ENCODE data around the gene TPRG1L.

TPRG1L gene

GRCh38 chr1:3638676-3639075 is 13.9 kb downstream of the TPRG1L start:
- Histone ChIP-seq H3K4me1 (ENCODE audit: control extremely low read depth in 1 of 4, control insufficient read depth in 4 of 4, insufficient read depth in 4 of 4, low read length in 3 of 4) (no peaks in the 10 kb centered on the region), H3K4me3 (ENCODE audit: control insufficient read depth in 1 of 7, extremely low read depth in 1 of 7, insufficient read depth in 4 of 7, low read depth in 2 of 7, low read length in 6 of 7) (no peak overlapping the region), H3K27ac (ENCODE audit: insufficient read depth in 1 of 2, low read depth in 1 of 2, low read length in 2 of 2, poor library complexity in 1 of 2, severe bottlenecking in 2 of 2) (no peak overlapping the region), H3K36me3 (ENCODE audit: control insufficient read depth in 4 of 4, insufficient read depth in 4 of 4, low read length in 3 of 4) (peaks cover 12 to 72% (median 43%) of the 10 kb centered on the region in 4 experiments), H3K27me3 (replicated peaks in 2 of 5; ENCODE audit: control insufficient read depth in 4 of 5, insufficient read depth in 5 of 5, low read length in 4 of 5) (no peaks in the 10 kb centered on the region), H3K9me3 (ENCODE audit: control extremely low read depth in 1 of 5, control insufficient read depth in 4 of 5, insufficient read depth in 2 of 5, low read depth in 1 of 5, low read length in 4 of 5) (no peaks in the 10 kb centered on the region)
- POLR2A ChIA-PET, result no interaction called here
- DNase-seq, result no peak
- CTCF ChIA-PET, result interaction anchor here (1.1 kb wide), 1 partner anchor 9 kb away, joined by 3 read pairs; no protein-coding TSS in a partner anchor
- WGBS (ENCODE audit: insufficient coverage), result 96% methylated on average over 14 of the region's 15 CpGs

GRCh38 chr1:3639397-3639911 is 14.6 kb downstream of the TPRG1L start:
- 96% methylated on average over 21 of the region's 23 CpGs for WGBS (ENCODE audit: insufficient coverage)
- CTCF ChIA-PET, result no interaction called here
- H3K36me3 ChIP-seq (ENCODE audit: control insufficient read depth in 4 of 4, insufficient read depth in 4 of 4, low read length in 3 of 4), result peaks cover 9 to 66% (median 38%) of the 10 kb centered on the region in 4 experiments

GRCh38 chr1:3640121-3640837 is 15.5 kb downstream of the TPRG1L start:
- ChIA-PET CTCF (no interaction called here), POLR2A (no interaction called here)

More at GRCh38 chr1:3639397-3639911, 14.6 kb downstream of the TPRG1L start:
- no peak overlapping the region for H3K4me3 ChIP-seq (ENCODE audit: control insufficient read depth in 1 of 7, extremely low read depth in 1 of 7, insufficient read depth in 4 of 7, low read depth in 2 of 7, low read length in 6 of 7)
- H3K9me3 ChIP-seq (ENCODE audit: control extremely low read depth in 1 of 5, control insufficient read depth in 4 of 5, insufficient read depth in 2 of 5, low read depth in 1 of 5, low read length in 4 of 5), result no peaks in the 10 kb centered on the region
- H3K4me1 ChIP-seq (ENCODE audit: control extremely low read depth in 1 of 4, control insufficient read depth in 4 of 4, insufficient read depth in 4 of 4, low read length in 3 of 4), result no peaks in the 10 kb centered on the region
- H3K27ac ChIP-seq (ENCODE audit: insufficient read depth in 1 of 2, low read depth in 1 of 2, low read length in 2 of 2, poor library complexity in 1 of 2, severe bottlenecking in 2 of 2), result no peak overlapping the region
- POLR2A ChIA-PET, result no interaction called here
- no peaks in the 10 kb centered on the region for H3K27me3 ChIP-seq (replicated peaks in 2 of 5; ENCODE audit: control insufficient read depth in 4 of 5, insufficient read depth in 5 of 5, low read length in 4 of 5)
- no peak for DNase-seq

GRCh38 chr1:3641046-3641760 is 16.4 kb downstream of the TPRG1L start:
- no peak for DNase-seq
- H3K27me3 ChIP-seq (replicated peaks in 2 of 5; ENCODE audit: control insufficient read depth in 4 of 5, insufficient read depth in 5 of 5, low read length in 4 of 5), result no peaks in the 10 kb centered on the region
- CTCF ChIA-PET, result interaction anchor here (1.2 kb wide), 1 partner anchor 28 kb away, joined by 3 read pairs; no protein-coding TSS in a partner anchor
- H3K9me3 ChIP-seq (ENCODE audit: control extremely low read depth in 1 of 5, control insufficient read depth in 4 of 5, insufficient read depth in 2 of 5, low read depth in 1 of 5, low read length in 4 of 5), result no peaks in the 10 kb centered on the region
- POLR2A ChIA-PET, result no interaction called here
- 97% methylated on average over 21 of the region's 26 CpGs for WGBS (ENCODE audit: insufficient coverage)
- peaks cover 9 to 64% (median 45%) of the 10 kb centered on the region in 4 experiments for H3K36me3 ChIP-seq (ENCODE audit: control insufficient read depth in 4 of 4, insufficient read depth in 4 of 4, low read length in 3 of 4)
- no peak overlapping the region for H3K27ac ChIP-seq (ENCODE audit: insufficient read depth in 1 of 2, low read depth in 1 of 2, low read length in 2 of 2, poor library complexity in 1 of 2, severe bottlenecking in 2 of 2)
- H3K4me1 ChIP-seq (ENCODE audit: control extremely low read depth in 1 of 4, control insufficient read depth in 4 of 4, insufficient read depth in 4 of 4, low read length in 3 of 4), result no peaks in the 10 kb centered on the region
- H3K4me3 ChIP-seq (ENCODE audit: control insufficient read depth in 1 of 7, extremely low read depth in 1 of 7, insufficient read depth in 4 of 7, low read depth in 2 of 7, low read length in 6 of 7), result no peak overlapping the region

More at GRCh38 chr1:3640121-3640837, 15.5 kb downstream of the TPRG1L start:
- H3K4me1 ChIP-seq (ENCODE audit: control extremely low read depth in 1 of 4, control insufficient read depth in 4 of 4, insufficient read depth in 4 of 4, low read length in 3 of 4), result no peaks in the 10 kb centered on the region
- DNase-seq, result no peak
- H3K9me3 ChIP-seq (ENCODE audit: control extremely low read depth in 1 of 5, control insufficient read depth in 4 of 5, insufficient read depth in 2 of 5, low read depth in 1 of 5, low read length in 4 of 5), result no peaks in the 10 kb centered on the region
- no peak overlapping the region for H3K27ac ChIP-seq (ENCODE audit: insufficient read depth in 1 of 2, low read depth in 1 of 2, low read length in 2 of 2, poor library complexity in 1 of 2, severe bottlenecking in 2 of 2)
- no peaks in the 10 kb centered on the region for H3K27me3 ChIP-seq (replicated peaks in 2 of 5; ENCODE audit: control insufficient read depth in 4 of 5, insufficient read depth in 5 of 5, low read length in 4 of 5)
- WGBS (ENCODE audit: insufficient coverage), result 94% methylated on average over 30 of the region's 36 CpGs
- H3K4me3 ChIP-seq (ENCODE audit: control insufficient read depth in 1 of 7, extremely low read depth in 1 of 7, insufficient read depth in 4 of 7, low read depth in 2 of 7, low read length in 6 of 7), result no peak overlapping the region
- H3K36me3 ChIP-seq (ENCODE audit: control insufficient read depth in 4 of 4, insufficient read depth in 4 of 4, low read length in 3 of 4), result peaks cover 9 to 66% (median 40%) of the 10 kb centered on the region in 4 experiments

GRCh38 chr1:3641816-3642215 is 17.0 kb downstream of the TPRG1L start:
- no peaks in the 10 kb centered on the region for H3K27me3 ChIP-seq (replicated peaks in 2 of 5; ENCODE audit: control insufficient read depth in 4 of 5, insufficient read depth in 5 of 5, low read length in 4 of 5)
- H3K9me3 ChIP-seq (ENCODE audit: control extremely low read depth in 1 of 5, control insufficient read depth in 4 of 5, insufficient read depth in 2 of 5, low read depth in 1 of 5, low read length in 4 of 5), result no peaks in the 10 kb centered on the region
- POLR2A ChIA-PET, result no interaction called here
- H3K4me1 ChIP-seq (ENCODE audit: control extremely low read depth in 1 of 4, control insufficient read depth in 4 of 4, insufficient read depth in 4 of 4, low read length in 3 of 4), result no peaks in the 10 kb centered on the region
- 100% methylated on average over 2 of the region's 11 CpGs for WGBS (ENCODE audit: insufficient coverage)
- H3K4me3 ChIP-seq (ENCODE audit: control insufficient read depth in 1 of 7, extremely low read depth in 1 of 7, insufficient read depth in 4 of 7, low read depth in 2 of 7, low read length in 6 of 7), result no peak overlapping the region
- DNase-seq, result no peak
- no peak overlapping the region for H3K27ac ChIP-seq (ENCODE audit: insufficient read depth in 1 of 2, low read depth in 1 of 2, low read length in 2 of 2, poor library complexity in 1 of 2, severe bottlenecking in 2 of 2)
- H3K36me3 ChIP-seq (ENCODE audit: control insufficient read depth in 4 of 4, insufficient read depth in 4 of 4, low read length in 3 of 4), result peaks cover 7 to 64% (median 46%) of the 10 kb centered on the region in 4 experiments
- CTCF ChIA-PET, result interaction anchor here (1.2 kb wide), 1 partner anchor 27 kb away, joined by 3 read pairs; no protein-coding TSS in a partner anchor

- CTCF ChIA-PET, result no interaction called here
- peaks cover 7 to 57% (median 45%) of the 10 kb centered on the region in 4 experiments for H3K36me3 ChIP-seq (ENCODE audit: control insufficient read depth in 4 of 4, insufficient read depth in 4 of 4, low read length in 3 of 4)
- no peaks in the 10 kb centered on the region for H3K4me1 ChIP-seq (ENCODE audit: control extremely low read depth in 1 of 4, control insufficient read depth in 4 of 4, insufficient read depth in 4 of 4, low read length in 3 of 4)
- no peaks in the 10 kb centered on the region for H3K27me3 ChIP-seq (replicated peaks in 2 of 5; ENCODE audit: control insufficient read depth in 4 of 5, insufficient read depth in 5 of 5, low read length in 4 of 5)
- no peaks in the 10 kb centered on the region for H3K9me3 ChIP-seq (ENCODE audit: control extremely low read depth in 1 of 5, control insufficient read depth in 4 of 5, insufficient read depth in 2 of 5, low read depth in 1 of 5, low read length in 4 of 5)
- H3K27ac ChIP-seq (ENCODE audit: insufficient read depth in 1 of 2, low read depth in 1 of 2, low read length in 2 of 2, poor library complexity in 1 of 2, severe bottlenecking in 2 of 2), result no peak overlapping the region
- no peak overlapping the region for H3K4me3 ChIP-seq (ENCODE audit: control insufficient read depth in 1 of 7, extremely low read depth in 1 of 7, insufficient read depth in 4 of 7, low read depth in 2 of 7, low read length in 6 of 7)
- WGBS (ENCODE audit: insufficient coverage), result 98% methylated on average over 28 of the region's 43 CpGs
- no peak for DNase-seq
- POLR2A ChIA-PET, result no interaction called here
These were observed 18.3 kb downstream of the TPRG1L start for GRCh38 chr1:3642919-3643675.
